Measurements from ENCODE around the gene TREX2.

- TF ChIP-seq POLR2A (IDR thresholded peaks at IDR 0.05) (no peak), CTCF (IDR thresholded peaks at IDR 0.05) (no peak)
Observed at GRCh38 chrX:153459986-153460385, 14.1 kb upstream of the TREX2 start.
